Nephron progenitor cell (in vitro differentiated cells): ENCODE data around the gene GPR37L1.

Experiments
- DNase-seq: peaks from one replicate; pipeline ENCODE4 v3.0.0; 2021
- H3K27ac Mint-ChIP-seq: 2 replicates; pipeline ENCODE4 v1.8.0; 2021; ENCODE audit warnings: mild to moderate bottlenecking, moderate library complexity, mixed read lengths
- H3K27me3 Mint-ChIP-seq: 2 replicates; pipeline ENCODE4 v1.8.0; 2021; ENCODE audit warnings: mild to moderate bottlenecking, low read depth, mixed read lengths; ENCODE audit not compliant: poor library complexity
- H3K36me3 Mint-ChIP-seq: 2 replicates; pipeline ENCODE4 v1.8.0; 2021; ENCODE audit warnings: low read depth, mixed read lengths
- H3K4me1 Mint-ChIP-seq: 2 replicates; pipeline ENCODE4 v1.8.0; 2021; ENCODE audit warnings: mixed read lengths
- H3K4me3 Mint-ChIP-seq: 2 replicates; pipeline ENCODE4 v1.8.0; 2021; ENCODE audit warnings: mild to moderate bottlenecking, moderate library complexity, mixed read lengths
- H3K9me3 Mint-ChIP-seq: 2 replicates; pipeline ENCODE4 v1.8.0; 2021; ENCODE audit warnings: mild to moderate bottlenecking, moderate library complexity, mixed read lengths
- CTCF ChIP-seq: fragments of 200-600 bp; sonication (generic); IDR thresholded peaks from 2 replicates; pipeline ENCODE4 v1.5.0; 2021; ENCODE audit warnings: antibody characterized with exemption

GPR37L1 gene

GRCh38 chr1:202122639-202123335 is at the start of gene GPR37L1:
Gene GPR37L1 (plus strand): TSS chr1:202122917. CDS start chr1:202122964, 47 bp downstream.
- H3K4me3 Mint-ChIP-seq: no peak within 1 kb of the TSS
- H3K27ac Mint-ChIP-seq: no peak within 1 kb of the TSS
- peak; percentile 59 for TF ChIP-seq CTCF
- peak; percentile 75 for DNase-seq
- H3K36me3 Mint-ChIP-seq: no peaks in the 10 kb centered on the region
- H3K4me1 Mint-ChIP-seq: no peaks in the 10 kb centered on the region
- H3K9me3 Mint-ChIP-seq: no peaks in the 10 kb centered on the region
- H3K27me3 Mint-ChIP-seq: peaks cover 18% of the 10 kb centered on the region

GRCh38 chr1:202073206-202073605 is 49.5 kb upstream of the GPR37L1 start:
- no peaks in the 10 kb centered on the region for H3K36me3 Mint-ChIP-seq
- H3K27ac Mint-ChIP-seq: no peak overlapping the region
- no peak for DNase-seq
- no peaks in the 10 kb centered on the region for H3K9me3 Mint-ChIP-seq
- H3K4me3 Mint-ChIP-seq: no peak overlapping the region
- H3K27me3 Mint-ChIP-seq: peaks cover 6% of the 10 kb centered on the region
- no peak for TF ChIP-seq CTCF
- H3K4me1 Mint-ChIP-seq: peaks cover 30% of the 10 kb centered on the region

- Mint-ChIP-seq H3K27ac (peak overlapping the region; percentile 8), H3K36me3 (no peaks in the 10 kb centered on the region), H3K27me3 (peaks cover 6% of the 10 kb centered on the region), H3K4me1 (peaks cover 14% of the 10 kb centered on the region), H3K9me3 (no peaks in the 10 kb centered on the region), H3K4me3 (no peak overlapping the region)
- DNase-seq: no peak
- no peak for TF ChIP-seq CTCF
Measured at GRCh38 chr1:202074985-202075384, 47.7 kb upstream of the GPR37L1 start.

GRCh38 chr1:202075389-202075788 is 47.3 kb upstream of the GPR37L1 start:
- Mint-ChIP-seq H3K9me3 (no peaks in the 10 kb centered on the region), H3K27me3 (peaks cover 6% of the 10 kb centered on the region), H3K36me3 (no peaks in the 10 kb centered on the region), H3K4me1 (peaks cover 13% of the 10 kb centered on the region), H3K4me3 (no peak overlapping the region), H3K27ac (no peak overlapping the region)
- TF ChIP-seq CTCF: no peak
- no peak for DNase-seq

- no peak for TF ChIP-seq CTCF
- DNase-seq: no peak
- Mint-ChIP-seq H3K27ac (peak overlapping the region; percentile 27), H3K36me3 (no peaks in the 10 kb centered on the region), H3K27me3 (peaks cover 6% of the 10 kb centered on the region), H3K4me3 (no peak overlapping the region), H3K4me1 (peaks cover 12% of the 10 kb centered on the region), H3K9me3 (no peaks in the 10 kb centered on the region)
Measured at GRCh38 chr1:202076050-202076511, 46.6 kb upstream of the GPR37L1 start.

GRCh38 chr1:202078241-202078640 is 44.5 kb upstream of the GPR37L1 start:
- TF ChIP-seq CTCF: no peak
- H3K4me1 Mint-ChIP-seq: peaks cover 16% of the 10 kb centered on the region
- no peaks in the 10 kb centered on the region for H3K36me3 Mint-ChIP-seq
- H3K27me3 Mint-ChIP-seq: peaks cover 8% of the 10 kb centered on the region
- no peak overlapping the region for H3K4me3 Mint-ChIP-seq
- no peak overlapping the region for H3K27ac Mint-ChIP-seq
- no peak for DNase-seq
- H3K9me3 Mint-ChIP-seq: no peaks in the 10 kb centered on the region
